GM21390 (cell line): ENCODE data around the gene C11orf98.
"Not testable (repeated sequence)": the region's sequence is repeated elsewhere in the genome, so short reads cannot be mapped to it uniquely, and the experiment has no call there.

Experiments used
- ATAC-seq: cut with Tn5 transposase; IDR thresholded peaks from one replicate; pipeline ENCODE4 v1.9.1; 2021; ENCODE audit not compliant: unreplicated experiment

Gene C11orf98

DNA sequence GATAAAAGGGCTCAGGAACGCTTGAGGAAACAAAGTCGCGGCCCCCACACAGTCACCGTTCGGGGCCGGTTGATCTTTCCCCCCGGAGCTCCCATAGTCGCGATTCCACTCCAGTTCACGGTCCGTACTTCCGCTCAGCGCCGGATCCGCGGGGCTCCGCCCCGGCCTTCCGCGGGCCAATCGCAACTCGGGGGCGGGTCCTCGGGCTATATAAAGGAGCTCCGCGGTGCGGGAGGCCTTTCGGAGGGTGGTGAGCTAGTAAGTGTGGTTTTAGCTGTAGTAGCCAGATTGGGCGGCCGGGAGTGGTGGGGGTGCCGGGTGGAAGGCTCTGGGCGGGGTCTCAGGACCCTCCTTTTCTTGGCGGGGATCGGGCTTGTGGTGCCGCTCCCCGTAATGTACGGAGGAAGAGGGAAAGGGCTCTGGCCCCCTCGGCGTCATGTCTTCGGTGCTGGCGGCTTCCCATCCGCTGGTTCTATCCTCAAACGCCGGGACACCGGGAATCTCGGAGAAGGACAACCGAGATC, at the start of gene C11orf98, which contains the start of gene CSKMT:
Gene C11orf98 (minus strand): TSS at position 136 of the 524 bp plus-strand sequence. CDS start 41 bp downstream, at position 95.
Gene CSKMT (plus strand): TSS at position 238 of the 524 bp plus-strand sequence. CDS start 568 bp downstream, outside the sequence.
- peak; percentile 86 for ATAC-seq

DNA sequence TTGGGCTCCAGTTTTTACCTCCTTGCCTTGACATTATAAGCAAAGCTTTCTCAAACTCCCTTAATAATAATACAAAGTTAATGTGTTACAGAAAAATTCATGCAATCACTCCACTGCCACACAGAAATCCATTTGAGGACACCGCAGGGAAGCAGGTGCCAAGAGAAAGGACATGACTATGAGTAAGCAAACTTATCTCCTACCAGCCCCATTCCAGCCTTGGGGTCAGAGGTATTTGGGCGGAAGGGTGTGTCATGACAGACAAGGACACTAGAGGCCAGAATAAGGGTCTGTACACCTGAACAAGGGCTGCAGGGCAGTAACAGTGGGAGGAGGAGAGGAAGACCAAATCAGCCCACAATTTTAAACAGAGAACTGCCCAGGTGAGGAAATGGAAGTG, 48.3 kb upstream of the C11orf98 start:
- ATAC-seq, result no peak

DNA sequence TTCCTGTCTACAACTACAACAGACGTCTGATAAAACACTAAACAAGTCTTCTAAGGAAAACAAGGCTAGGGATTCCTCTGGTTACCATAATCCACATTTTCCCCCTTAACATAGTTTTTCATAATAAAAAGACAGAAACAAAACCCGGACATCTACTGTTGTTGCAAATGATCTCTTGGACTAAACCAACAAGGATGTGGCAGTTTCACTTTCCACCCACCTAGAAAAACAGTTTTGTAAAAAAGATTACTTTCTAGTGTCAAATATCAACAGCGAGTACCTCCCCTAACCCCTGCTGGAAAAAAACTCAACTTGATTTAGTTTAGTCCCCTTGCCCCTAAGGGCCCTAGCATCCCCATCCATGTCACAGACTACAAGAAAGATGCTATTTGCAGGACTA, 47.9 kb upstream of the C11orf98 start:
- ATAC-seq, result no peak

DNA sequence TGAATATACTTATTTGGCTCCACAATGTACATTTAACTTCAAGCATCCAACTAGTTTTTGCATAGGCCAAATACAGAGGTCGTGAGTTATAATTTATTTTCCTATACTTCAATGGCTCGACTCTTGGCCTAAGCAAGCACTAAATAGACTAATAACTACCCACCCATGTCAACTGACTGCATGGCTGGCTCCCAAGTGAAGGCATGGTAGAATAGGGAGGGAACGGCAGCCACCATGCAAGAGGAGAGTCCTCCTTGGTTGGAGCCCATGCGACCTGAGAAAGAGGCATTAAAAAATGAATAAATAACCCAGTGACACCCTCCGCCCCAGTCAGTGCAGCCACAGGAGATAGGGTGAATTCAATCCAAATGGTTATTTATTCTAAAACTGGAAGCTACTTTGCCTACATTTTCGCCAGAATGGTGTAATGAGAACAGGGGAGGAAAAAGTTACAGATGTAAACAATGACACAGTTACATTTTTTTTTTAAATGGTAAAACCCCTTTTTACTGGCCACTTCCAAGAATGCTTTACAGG, 47.3 kb upstream of the C11orf98 start:
- no peak for ATAC-seq

DNA sequence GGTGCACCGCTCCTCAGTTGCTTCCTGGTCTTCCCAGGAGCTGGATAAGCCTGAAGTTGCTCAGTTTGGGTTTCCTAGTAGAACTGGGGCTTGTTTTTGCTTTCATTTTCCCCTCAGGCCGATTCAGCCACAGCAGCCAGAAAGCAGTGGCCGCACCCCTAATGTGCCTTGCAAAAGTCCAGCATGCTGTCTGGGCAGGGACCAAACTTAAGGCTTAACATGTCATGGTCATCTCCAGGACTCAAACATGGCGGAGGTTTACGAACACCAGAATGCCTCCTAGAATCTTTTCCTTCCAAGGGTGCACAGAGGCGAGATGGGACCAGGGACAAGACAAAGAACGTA, 45.0 kb upstream of the C11orf98 start:
- no peak for ATAC-seq

DNA sequence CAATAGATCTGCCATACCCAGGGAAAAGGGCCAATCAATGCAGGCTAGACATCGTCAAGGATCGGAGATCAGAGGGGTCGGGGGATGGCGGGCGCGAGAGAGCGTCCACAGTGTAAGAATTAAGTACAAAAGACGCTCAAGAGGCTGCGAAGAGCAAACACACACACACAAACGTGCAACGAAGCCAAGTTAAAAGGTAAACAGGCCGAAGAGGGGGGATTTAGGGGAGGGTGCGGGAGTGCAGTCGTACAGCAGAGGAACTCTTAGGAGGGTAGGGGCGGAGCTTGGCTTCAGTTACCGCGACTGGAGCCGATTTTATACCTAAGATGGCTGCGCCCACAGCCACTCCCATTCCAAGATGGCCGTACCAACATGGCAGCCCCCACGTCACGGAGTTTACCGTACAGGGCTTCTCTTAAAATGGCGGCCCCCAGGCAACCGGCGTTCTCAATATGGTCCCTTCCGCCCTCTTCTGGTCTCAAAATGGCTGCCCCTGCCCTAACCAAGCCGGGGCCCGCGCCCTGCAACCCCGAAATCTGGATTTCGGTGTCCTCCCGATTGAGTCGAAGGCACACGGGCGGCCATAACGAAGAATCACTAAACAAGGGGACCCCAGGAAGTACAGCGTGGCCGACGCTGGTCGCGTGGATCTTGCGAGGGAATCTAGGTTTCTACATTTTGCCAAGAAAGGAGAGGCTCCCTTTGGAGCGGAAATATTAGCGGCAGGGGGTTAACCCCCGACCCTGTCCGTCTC, 44.4 kb upstream of the C11orf98 start:
- ATAC-seq, result peak; percentile 67

DNA sequence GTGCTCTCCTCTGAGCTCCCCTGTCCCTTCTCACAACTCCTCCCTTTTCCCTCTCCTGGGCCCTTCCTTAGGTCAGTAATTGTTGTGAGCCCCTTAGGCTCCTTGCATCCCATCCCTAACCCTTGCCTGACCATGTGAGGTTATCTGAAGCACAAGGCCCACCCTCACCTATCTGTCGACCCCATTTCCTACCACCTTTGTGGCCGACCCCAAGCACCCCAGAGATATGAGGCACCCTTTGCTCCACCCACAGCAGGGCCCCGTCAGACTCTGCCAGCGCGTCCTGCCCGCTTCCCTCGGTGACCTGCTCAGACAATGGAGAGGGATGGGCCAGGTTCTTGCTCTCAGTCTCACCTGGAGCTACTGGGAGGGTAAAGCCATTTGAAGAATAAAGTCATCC, 43.8 kb upstream of the C11orf98 start:
- ATAC-seq, result no peak

DNA sequence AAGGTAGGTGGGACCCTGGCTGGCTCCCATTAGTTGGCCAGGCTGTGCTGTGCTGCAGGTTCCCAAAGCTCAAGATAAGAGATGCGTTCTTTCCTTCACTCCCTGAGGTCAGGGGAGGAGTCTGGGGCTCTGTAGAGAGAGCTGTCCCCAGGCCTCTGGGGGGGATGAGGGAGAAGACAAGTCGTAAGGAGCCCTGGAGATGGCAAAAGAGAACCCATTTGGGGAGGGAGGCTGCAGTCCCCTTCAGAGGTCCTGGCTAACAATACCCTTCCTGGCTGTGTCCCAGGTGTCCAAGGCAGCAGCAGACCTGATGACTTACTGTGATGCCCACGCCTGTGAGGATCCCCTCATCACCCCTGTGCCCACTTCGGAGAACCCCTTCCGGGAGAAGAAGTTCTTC, 43.4 kb upstream of the C11orf98 start:
- ATAC-seq, result no peak

DNA sequence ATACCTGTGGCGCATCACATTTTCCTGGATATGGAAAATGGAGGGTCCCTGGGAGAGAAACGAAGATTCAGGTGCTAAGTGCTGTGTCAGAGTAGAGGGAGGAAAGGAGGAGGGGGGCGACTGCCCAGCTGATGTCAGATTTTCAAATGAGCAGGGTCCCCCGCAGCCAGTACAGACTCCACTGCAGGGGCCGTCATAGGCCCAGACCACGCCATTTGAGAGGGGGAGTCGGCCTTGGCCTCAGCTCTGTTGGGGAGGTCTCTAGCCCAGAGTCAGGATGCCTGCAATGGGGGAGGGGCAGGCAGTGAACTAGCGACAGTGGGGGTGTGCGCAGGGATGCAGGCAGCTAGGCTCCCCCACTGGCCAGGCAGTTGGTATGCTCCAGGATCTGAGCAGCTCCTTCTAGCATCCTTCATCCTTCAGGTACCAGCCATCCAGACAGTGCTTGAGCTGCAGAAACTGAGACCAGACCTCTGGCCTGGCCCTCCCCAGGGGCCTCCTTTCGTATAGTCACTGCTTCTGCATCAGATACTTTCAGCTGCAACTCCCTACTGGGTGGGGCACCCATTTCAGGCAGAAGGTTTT, 42.4 kb upstream of the C11orf98 start, which contains the start of the genes BSCL2 and GNG3:
Gene BSCL2 (minus strand): TSS at position 148 of the 585 bp plus-strand sequence. CDS start 229 bp downstream, outside the sequence.
Gene GNG3 (plus strand): TSS at position 400 of the 585 bp plus-strand sequence. CDS start 620 bp downstream, outside the sequence.
- no peak for ATAC-seq

DNA sequence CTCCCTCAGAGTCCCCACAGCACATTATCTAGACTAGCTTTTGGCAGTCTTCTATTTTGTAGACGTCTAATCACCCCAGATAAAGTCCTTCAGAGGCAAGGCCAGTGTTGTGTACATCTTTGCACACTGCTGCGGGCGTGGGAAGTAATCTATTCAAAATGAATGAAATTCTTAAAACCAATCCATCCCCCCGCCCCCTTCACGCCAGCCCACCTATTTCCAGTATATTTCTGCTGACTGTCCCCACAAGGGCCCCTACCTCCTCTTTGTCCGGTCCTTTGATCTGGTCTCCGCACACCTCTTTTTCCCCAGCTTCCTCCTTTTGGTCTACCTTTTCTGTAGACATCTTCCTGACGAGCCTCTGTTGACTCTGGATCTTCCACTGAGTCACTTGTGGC, 41.8 kb upstream of the C11orf98 start:
- no peak for ATAC-seq

DNA sequence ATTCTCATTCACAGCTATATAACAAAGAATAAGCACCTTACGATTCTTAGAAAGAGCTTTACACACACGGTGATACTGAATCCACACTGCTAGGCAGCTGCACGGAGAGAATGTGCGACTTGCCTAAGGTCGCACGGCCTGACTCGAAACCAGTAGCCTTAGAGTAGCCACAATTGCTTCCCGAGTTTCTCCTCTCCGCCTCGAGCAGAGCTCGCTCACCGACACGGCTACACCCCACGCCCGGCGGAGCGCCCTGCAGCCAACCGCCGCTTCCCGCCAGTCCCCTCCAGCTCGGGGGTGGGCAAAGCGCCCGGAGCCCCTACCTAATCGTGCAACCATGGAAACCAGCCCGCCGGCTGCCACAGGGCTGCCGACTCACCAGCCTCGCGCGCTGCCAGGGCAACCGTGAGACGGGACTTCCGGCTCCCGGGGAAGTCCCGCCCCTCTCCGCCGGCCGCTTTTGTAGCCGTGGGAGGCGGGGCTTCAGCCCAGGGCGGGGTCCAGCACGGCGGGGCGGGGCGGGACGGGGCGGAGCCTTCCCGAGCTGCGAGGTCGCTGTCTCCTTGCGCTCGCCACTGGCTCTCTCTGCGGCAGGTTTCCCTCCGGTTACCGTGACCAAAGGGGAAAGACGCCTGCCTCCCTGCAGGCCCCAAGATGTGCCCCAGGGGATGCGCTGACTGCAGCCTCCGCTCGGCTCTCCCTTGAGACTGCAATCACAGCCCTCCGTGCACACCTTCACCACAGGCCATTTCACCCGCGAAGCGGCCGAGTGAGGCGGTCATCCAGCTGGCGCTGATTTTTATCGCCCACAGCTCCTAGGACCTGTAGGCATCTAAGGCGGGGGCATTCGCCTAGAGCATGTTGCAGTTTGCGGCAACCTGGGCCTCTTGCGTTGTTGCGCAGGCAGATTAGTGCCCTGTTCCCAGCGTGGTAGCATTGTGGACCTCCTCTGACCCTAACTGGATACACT, 41.2 kb upstream of the C11orf98 start:
- peak; percentile 60 for ATAC-seq

DNA sequence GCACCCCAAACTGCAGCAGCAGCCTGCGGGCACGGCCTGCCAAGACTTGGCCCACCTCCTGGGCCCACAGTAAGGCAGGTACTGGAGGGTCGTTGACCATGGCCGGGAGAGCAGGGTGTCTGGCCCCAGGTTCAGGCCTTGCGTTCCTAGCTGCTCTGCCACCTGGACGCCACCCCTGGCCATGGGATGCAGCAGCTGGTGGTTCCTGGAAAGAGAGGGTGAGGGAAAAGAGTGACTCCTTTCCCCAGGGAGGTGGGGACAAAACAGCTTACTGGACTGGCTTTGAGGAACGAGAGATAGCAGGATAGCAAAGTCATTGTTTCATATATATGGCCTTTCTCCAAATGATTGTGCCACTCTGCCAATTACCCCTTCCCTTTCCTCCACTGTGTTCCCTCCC, 40.4 kb upstream of the C11orf98 start:
- no peak for ATAC-seq

DNA sequence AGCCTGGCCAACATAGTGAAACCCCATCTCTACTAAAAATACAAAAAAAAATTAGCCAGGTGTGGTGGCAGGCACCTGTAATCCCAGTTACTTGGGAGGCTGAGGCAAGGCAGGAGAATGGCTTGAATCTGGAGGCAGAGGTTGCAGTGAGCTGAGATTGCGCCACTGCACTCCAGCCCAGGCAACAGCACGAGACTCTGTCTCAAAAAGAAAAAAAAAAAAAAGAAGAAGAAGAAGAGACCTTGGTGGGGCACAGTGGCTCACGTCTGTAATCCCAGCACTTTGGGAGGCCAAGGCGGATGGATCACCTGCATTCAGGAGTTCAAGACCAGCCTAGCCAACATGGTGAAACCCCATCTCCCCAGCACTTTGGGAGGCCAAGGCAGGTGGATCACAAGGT, 38.9 kb upstream of the C11orf98 start:
- ATAC-seq, result not testable (repeated sequence)

DNA sequence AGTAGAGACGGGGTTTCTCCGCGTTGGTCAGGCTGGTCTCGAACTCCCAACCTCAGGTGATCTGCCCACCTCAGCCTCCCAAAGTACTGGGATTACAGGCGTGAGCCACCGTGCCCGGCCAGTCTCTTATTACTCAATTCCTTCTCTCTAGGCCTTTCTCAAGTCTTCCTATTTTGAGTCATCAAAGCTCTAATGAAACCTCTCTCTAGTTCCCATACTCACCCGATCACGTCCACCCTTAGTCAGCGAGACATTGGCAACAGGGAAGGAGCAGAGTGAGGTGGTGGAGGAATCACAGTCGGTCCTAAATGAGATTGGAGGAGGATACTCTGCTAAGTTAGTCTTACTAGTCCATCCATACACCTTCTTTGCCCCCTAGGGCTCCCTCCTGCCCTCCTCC, 37.2 kb upstream of the C11orf98 start:
- ATAC-seq, result no peak

DNA sequence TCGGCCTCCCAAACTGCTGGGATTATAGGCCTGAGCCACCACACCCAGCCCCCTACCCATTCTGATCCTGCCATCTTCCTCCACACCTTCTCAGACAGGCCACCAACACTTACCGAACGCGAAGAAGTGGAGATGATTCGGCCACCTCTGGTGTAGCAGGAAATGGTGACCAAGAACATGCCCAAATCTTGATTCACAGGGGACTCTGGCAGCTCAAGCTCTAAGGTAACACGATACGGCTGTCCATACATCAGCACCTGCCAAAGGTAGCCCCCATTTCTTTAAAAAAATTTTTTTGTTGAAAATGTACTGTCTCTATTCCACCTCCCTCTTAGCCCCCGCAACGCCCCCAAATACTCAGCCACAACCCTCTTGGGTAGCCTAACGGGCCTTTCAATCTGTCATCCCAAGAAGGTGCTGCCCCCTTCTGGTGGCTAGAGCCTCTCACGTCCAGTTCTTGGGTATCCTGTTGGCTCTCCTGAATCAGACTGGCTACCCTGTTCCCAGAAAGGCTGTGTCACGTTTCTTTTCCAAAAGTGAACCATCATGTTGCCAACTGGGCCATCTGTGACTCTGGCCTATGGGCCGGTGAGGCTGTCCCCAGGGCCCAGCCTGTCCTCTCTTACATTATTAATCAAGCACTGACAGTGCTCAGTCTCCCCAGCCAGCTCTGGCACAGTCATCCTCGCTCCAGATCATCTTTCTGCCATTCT, 29.6 kb upstream of the C11orf98 start:
- no peak for ATAC-seq

DNA sequence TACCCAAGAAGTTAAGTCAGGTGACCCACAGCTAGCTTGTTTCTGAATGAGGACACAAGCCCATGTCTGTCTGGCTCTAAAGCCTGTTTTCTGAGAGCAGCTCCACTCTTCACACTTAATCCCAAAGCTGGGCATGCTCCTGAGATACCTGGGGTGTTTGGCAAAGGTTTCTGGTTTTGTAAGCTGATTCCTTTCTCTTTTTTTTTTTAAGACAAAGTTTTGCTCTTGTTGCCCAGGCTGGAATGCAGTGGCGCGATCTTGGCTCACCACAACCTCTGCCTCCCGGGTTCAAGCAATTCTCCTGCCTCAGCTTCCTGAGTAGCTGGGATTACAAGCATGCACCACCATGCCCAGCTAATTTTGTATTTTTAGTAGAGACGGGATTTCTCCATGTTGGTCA, 28.6 kb upstream of the C11orf98 start:
- not testable (repeated sequence) for ATAC-seq

DNA sequence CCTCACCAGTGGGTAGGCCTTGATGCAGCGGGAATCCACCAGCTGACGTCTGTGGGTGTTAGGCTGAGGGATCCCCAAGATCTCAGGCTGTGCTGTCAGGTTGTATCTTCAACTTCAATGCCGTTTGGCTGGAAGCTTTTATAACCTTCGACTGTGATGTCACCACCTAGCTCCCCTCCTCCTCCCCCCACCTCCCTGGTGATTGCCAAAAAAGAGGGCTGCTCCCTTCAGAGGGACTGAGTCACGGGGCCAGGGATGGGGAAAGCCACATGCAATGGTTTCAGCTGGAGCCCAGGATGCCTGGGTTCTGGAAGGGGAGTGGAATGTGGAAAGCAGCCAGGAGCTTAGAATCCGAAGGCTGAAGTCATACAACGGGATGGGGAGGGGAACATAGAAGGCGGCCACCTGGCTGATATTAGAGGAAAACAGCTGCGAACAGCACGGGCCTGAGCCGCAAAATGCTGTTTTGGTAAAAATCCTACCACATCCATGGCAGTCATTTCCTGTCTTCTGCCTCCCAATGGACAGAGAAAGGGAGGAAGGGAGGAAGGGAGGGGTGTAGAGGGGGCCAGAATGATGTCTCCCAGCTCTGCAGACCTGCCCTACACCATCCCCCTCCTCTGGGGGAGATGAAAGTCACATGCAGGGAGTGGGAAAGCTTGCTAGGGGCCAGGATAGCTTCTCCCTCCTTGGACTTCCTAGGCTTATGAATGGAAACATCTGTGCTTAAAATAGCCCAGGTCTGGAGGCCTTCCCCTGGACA, 24.6 kb upstream of the C11orf98 start, which contains the start of gene LRRN4CL:
Gene LRRN4CL (minus strand): TSS at position 110 of the 763 bp plus-strand sequence. CDS start 1,022 bp downstream, outside the sequence.
- ATAC-seq, result no peak

DNA sequence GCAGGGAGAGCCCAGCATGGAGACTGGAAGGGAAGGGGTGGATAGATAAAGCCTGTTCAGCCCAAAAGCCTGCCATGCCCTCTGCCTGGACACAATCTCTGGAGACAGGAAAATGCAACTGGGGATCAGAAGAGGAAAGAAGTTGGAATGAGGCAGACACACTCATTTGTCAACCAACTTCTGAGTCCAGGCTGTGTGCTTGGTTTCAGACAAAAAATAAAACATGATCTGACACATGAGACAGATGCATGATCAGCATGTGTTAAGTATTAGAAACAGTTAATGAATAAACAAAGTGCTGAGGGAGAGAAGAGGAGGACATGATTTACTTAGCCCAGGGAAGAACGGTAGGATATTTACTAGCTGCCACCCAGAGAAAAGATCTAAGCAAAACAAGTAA, 23.5 kb upstream of the C11orf98 start:
- no peak for ATAC-seq
